ENCODE measurements around the gene MGAM2.
"Not testable (repeated sequence)": the region's sequence is repeated elsewhere in the genome, so short reads cannot be mapped to it uniquely, and the experiment has no call there.

Gene MGAM2

GRCh38 chr7:142111499-142111898, at the start of gene MGAM2:
Gene MGAM2 (plus strand): TSS chr7:142111718. CDS start chr7:142116874, 5,156 bp downstream.
- in situ Hi-C loops (cut with MboI; ENCODE audit: low sequenced_read_pairs), result no loop called here

- in situ Hi-C loops (cut with MboI; ENCODE audit: low sequenced_read_pairs), result no loop called here
These were observed 47.7 kb upstream of the MGAM2 start for GRCh38 chr7:142063551-142064442.

- in situ Hi-C loops (cut with MboI; ENCODE audit: low sequenced_read_pairs), result no loop called here
These were observed 45.0 kb upstream of the MGAM2 start for GRCh38 chr7:142066536-142066935.

- in situ Hi-C loops (cut with MboI; ENCODE audit: low sequenced_read_pairs), result no loop called here
These were observed 33.8 kb upstream of the MGAM2 start for GRCh38 chr7:142077762-142078161.

GRCh38 chr7:142083605-142084004, 27.9 kb upstream of the MGAM2 start:
- in situ Hi-C loops (cut with MboI; ENCODE audit: low sequenced_read_pairs), result no loop called here

GRCh38 chr7:142085428-142085827, 26.1 kb upstream of the MGAM2 start:
- in situ Hi-C loops (cut with MboI; ENCODE audit: low sequenced_read_pairs), result no loop called here

GRCh38 chr7:142088022-142088714, 23.4 kb upstream of the MGAM2 start:
- in situ Hi-C loops (cut with MboI; ENCODE audit: low sequenced_read_pairs), result no loop called here

GRCh38 chr7:142089035-142089434, 22.5 kb upstream of the MGAM2 start:
- in situ Hi-C loops (cut with MboI; ENCODE audit: low sequenced_read_pairs), result no loop called here

GRCh38 chr7:142091961-142092360, 19.6 kb upstream of the MGAM2 start:
- in situ Hi-C loops (cut with MboI; ENCODE audit: low sequenced_read_pairs), result no loop called here

- in situ Hi-C loops (cut with MboI; ENCODE audit: low sequenced_read_pairs), result no loop called here
These were observed 16.7 kb upstream of the MGAM2 start for GRCh38 chr7:142094861-142095260.

- in situ Hi-C loops (cut with MboI; ENCODE audit: low sequenced_read_pairs), result no loop called here
These were observed 13.9 kb upstream of the MGAM2 start for GRCh38 chr7:142097571-142097970.

- in situ Hi-C loops (cut with MboI; ENCODE audit: low sequenced_read_pairs), result no loop called here
These were observed 13.5 kb upstream of the MGAM2 start for GRCh38 chr7:142098004-142098403.

GRCh38 chr7:142099347-142099746, 12.2 kb upstream of the MGAM2 start:
- in situ Hi-C loops (cut with MboI; ENCODE audit: low sequenced_read_pairs), result not testable (repeated sequence)

GRCh38 chr7:142100634-142101033, 10.9 kb upstream of the MGAM2 start:
- in situ Hi-C loops (cut with MboI; ENCODE audit: low sequenced_read_pairs), result no loop called here

- in situ Hi-C loops (cut with MboI; ENCODE audit: low sequenced_read_pairs), result not testable (repeated sequence)
These were observed 9.7 kb upstream of the MGAM2 start for GRCh38 chr7:142101794-142102193.

GRCh38 chr7:142104550-142105527, 6.7 kb upstream of the MGAM2 start:
- in situ Hi-C loops (cut with MboI; ENCODE audit: low sequenced_read_pairs), result no loop called here

- in situ Hi-C loops (cut with MboI; ENCODE audit: low sequenced_read_pairs), result no loop called here
These were observed 2.6 kb upstream of the MGAM2 start for GRCh38 chr7:142108728-142109505.

GRCh38 chr7:142110098-142110497, 1.4 kb upstream of the MGAM2 start:
- in situ Hi-C loops (cut with MboI; ENCODE audit: low sequenced_read_pairs), result no loop called here

GRCh38 chr7:142110638-142111037, 880 bp upstream of the MGAM2 start:
- in situ Hi-C loops (cut with MboI; ENCODE audit: low sequenced_read_pairs), result no loop called here

GRCh38 chr7:142112086-142112485, 568 bp downstream of the MGAM2 start:
- in situ Hi-C loops (cut with MboI; ENCODE audit: low sequenced_read_pairs), result no loop called here
